ENCODE data around the gene GNG14. TPM values are rescaled to one million over a fixed set of nuclear protein-coding genes. Genes with fewer than 3 reads are reported as not detected.

Gene GNG14
- total and polyA plus RNA-seq, 2 donors (not counting 3 experiments of a cell fraction or from before 2014, with no cell fraction given): not detected

DNA sequence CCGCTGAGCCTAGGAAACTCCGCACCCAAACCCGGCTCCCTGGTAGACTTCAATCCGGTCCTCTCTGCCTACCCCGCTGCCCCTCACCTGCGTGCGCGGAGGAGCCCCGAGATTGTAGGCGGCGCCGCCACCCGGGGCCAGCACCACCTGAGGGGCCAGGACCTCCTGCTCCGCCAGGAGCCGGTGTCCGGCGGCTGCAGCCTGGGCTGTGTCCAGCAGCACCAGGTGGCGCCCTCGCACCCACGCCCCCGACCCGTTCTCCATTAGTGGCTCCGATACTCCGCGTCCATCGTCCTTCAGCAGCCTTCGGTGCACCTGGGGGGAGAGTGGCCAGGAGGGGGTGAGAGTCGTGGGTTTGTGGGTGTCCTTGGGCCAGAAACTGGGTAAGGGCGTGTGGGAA lies 39.7 kb upstream of the GNG14 start:
- no TSS peak for BruUV-seq (replicated peaks)
- no peaks in the 10 kb centered on the region for H3K36me3 ChIP-seq (ENCODE audit: control insufficient read depth in 2 of 2, extremely low read depth in 1 of 2, insufficient read depth in 2 of 2, low read length in 2 of 2)
- POLR2A ChIA-PET: no interaction called here

DNA sequence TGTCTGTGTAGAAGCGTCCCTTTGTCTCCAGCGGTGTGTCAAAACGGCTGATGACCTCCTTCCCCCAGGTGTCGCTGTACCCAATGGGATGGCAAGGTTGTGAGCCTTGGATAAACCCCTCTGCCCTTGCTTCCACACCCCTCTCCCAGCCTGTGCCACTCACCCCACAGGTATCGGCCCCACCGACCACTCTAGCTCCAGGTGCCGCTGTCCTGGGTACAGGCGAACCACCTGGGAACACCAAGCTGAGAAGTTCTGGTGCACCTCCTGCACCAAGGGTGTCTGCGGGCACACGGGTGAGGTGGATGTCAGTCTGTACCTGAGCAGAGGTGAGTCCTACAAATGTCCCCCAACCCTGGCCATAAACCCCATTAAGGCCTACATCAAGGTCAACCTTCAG lies 37.9 kb upstream of the GNG14 start:
- Histone ChIP-seq H3K4me1 (ENCODE audit: control insufficient read depth, extremely low read depth, insufficient read depth, low read length) (no peaks in the 10 kb centered on the region), H3K27ac (ENCODE audit: insufficient read depth, low read depth, low read length) (no peak overlapping the region), H3K36me3 (ENCODE audit: control insufficient read depth in 2 of 2, extremely low read depth in 1 of 2, insufficient read depth in 2 of 2, low read length in 2 of 2) (no peaks in the 10 kb centered on the region), H3K27me3 (ENCODE audit: control insufficient read depth in 2 of 2, insufficient read depth in 2 of 2, low read length in 2 of 2) (no peaks in the 10 kb centered on the region), H4K20me1 (replicated peaks; ENCODE audit: control insufficient read depth, extremely low read depth, insufficient read depth, low read length) (no peaks in the 10 kb centered on the region), H2AFZ (ENCODE audit: low read depth, low read length) (no peak overlapping the region), H3K4me2 (ENCODE audit: insufficient read depth, low read length) (no peak overlapping the region), H3K9me1 (replicated peaks; ENCODE audit: control insufficient read depth, extremely low read depth, insufficient read depth, low read length) (no peaks in the 10 kb centered on the region), H3K4me3 (replicated peaks in 1 of 3; ENCODE audit: insufficient read depth in 1 of 3, low read depth in 1 of 3, low read length in 3 of 3) (no peak overlapping the region), H3K9me3 (replicated peaks; ENCODE audit: control insufficient read depth, insufficient read depth, low read length) (no peaks in the 10 kb centered on the region), H3K79me2 (ENCODE audit: control insufficient read depth, insufficient read depth, low read length) (no peaks in the 10 kb centered on the region), H3K9ac (replicated peaks; ENCODE audit: extremely low read depth, insufficient read depth, low read length) (no peak overlapping the region)
- DNase-seq (ENCODE audit: low read depth, low spot score) (no peak), FAIRE-seq (no peak)
- POLR2A ChIA-PET: no interaction called here
- TF ChIP-seq MYC (IDR thresholded peaks at IDR 0.05; ENCODE audit: low read depth, low read length) (no peak), GATA2 (IDR thresholded peaks at IDR 0.05; ENCODE audit: insufficient read depth, insufficient read length, low read depth, low read length) (no peak), EZH2 (IDR thresholded peaks at IDR 0.05; ENCODE audit: borderline replicate concordance, low read depth, low read length, severe bottlenecking) (no peak), FOS (IDR thresholded peaks at IDR 0.05; ENCODE audit: borderline replicate concordance, insufficient read depth, low read length) (no peak), POLR2A (IDR thresholded peaks at IDR 0.05; ENCODE audit: low read depth, low read length) (no peak), JUN (IDR thresholded peaks at IDR 0.05; ENCODE audit: borderline replicate concordance, insufficient read depth, insufficient read length, low read depth) (no peak), POLR2AphosphoS5 (IDR thresholded peaks at IDR 0.05; ENCODE audit: insufficient read depth, low read depth, low read length) (no peak)
- TF ChIP-seq, protein P1, sequence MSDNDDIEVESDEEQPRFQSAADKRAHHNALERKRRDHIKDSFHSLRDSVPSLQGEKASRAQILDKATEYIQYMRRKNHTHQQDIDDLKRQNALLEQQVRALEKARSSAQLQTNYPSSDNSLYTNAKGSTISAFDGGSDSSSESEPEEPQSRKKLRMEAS (IDR thresholded peaks at IDR 0.05; ENCODE audit: insufficient read depth, insufficient read length): no peak
- TF ChIP-seq, protein P2, sequence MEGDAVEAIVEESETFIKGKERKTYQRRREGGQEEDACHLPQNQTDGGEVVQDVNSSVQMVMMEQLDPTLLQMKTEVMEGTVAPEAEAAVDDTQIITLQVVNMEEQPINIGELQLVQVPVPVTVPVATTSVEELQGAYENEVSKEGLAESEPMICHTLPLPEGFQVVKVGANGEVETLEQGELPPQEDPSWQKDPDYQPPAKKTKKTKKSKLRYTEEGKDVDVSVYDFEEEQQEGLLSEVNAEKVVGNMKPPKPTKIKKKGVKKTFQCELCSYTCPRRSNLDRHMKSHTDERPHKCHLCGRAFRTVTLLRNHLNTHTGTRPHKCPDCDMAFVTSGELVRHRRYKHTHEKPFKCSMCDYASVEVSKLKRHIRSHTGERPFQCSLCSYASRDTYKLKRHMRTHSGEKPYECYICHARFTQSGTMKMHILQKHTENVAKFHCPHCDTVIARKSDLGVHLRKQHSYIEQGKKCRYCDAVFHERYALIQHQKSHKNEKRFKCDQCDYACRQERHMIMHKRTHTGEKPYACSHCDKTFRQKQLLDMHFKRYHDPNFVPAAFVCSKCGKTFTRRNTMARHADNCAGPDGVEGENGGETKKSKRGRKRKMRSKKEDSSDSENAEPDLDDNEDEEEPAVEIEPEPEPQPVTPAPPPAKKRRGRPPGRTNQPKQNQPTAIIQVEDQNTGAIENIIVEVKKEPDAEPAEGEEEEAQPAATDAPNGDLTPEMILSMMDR (IDR thresholded peaks at IDR 0.05; ENCODE audit: extremely low read depth in 1 of 2, insufficient read depth in 1 of 2, low read depth in 1 of 2, low read length in 2 of 2): no peak
- intact Hi-C loops (cut with micrococcal nuclease): no loop called here
- no TSS peak for BruUV-seq (replicated peaks)
- dilution Hi-C loops (cut with MboI; ENCODE audit: extremely low pct_ligation_motif_present, low sequenced_read_pairs): no loop called here
- CTCF ChIA-PET: interaction anchor here (0.6 to 2.5 kb wide), 3 partner anchors 10 to 725 kb away, joined by 3 to 10 read pairs (median 7); partner anchors contain the start of genes MAN2B1, WDR83 and ZNF700

More for the DNA sequence above, 39.7 kb upstream of the GNG14 start:
- H2AFZ ChIP-seq (ENCODE audit: low read depth, low read length): peak overlapping the region; percentile 72
- no peak overlapping the region for H3K27ac ChIP-seq (ENCODE audit: insufficient read depth, low read depth, low read length)
- no peaks in the 10 kb centered on the region for H3K27me3 ChIP-seq (ENCODE audit: control insufficient read depth in 2 of 2, insufficient read depth in 2 of 2, low read length in 2 of 2)
- H3K4me1 ChIP-seq (ENCODE audit: control insufficient read depth, extremely low read depth, insufficient read depth, low read length): no peaks in the 10 kb centered on the region
- no peak overlapping the region for H3K4me3 ChIP-seq (replicated peaks in 1 of 3; ENCODE audit: insufficient read depth in 1 of 3, low read depth in 1 of 3, low read length in 3 of 3)
- H3K4me2 ChIP-seq (ENCODE audit: insufficient read depth, low read length): peak overlapping the region; percentile 30
- CTCF ChIA-PET: interaction anchor here (1.1 to 2.5 kb wide), 2 partner anchors 19 to 24 kb away, joined by 3 to 7 read pairs; partner anchors contain the start of genes MAN2B1 and WDR83
- DNase-seq (ENCODE audit: low read depth, low spot score) (no peak), FAIRE-seq (no peak)
- no peaks in the 10 kb centered on the region for H4K20me1 ChIP-seq (replicated peaks; ENCODE audit: control insufficient read depth, extremely low read depth, insufficient read depth, low read length)
- H3K9me3 ChIP-seq (replicated peaks; ENCODE audit: control insufficient read depth, insufficient read depth, low read length): no peaks in the 10 kb centered on the region
- no peaks in the 10 kb centered on the region for H3K9me1 ChIP-seq (replicated peaks; ENCODE audit: control insufficient read depth, extremely low read depth, insufficient read depth, low read length)
- H3K79me2 ChIP-seq (ENCODE audit: control insufficient read depth, insufficient read depth, low read length): no peaks in the 10 kb centered on the region
- TF ChIP-seq, protein P2 (IDR thresholded peaks at IDR 0.05; ENCODE audit: extremely low read depth in 1 of 2, insufficient read depth in 1 of 2, low read depth in 1 of 2, low read length in 2 of 2): peak; percentile 23 to 52
- TF ChIP-seq MYC (IDR thresholded peaks at IDR 0.05; ENCODE audit: low read depth, low read length): no peak
- no peak overlapping the region for H3K9ac ChIP-seq (replicated peaks; ENCODE audit: extremely low read depth, insufficient read depth, low read length)
- intact Hi-C loops (cut with micrococcal nuclease): no loop called here
- dilution Hi-C loops (cut with MboI; ENCODE audit: extremely low pct_ligation_motif_present, low sequenced_read_pairs): no loop called here

All from endothelial cell of umbilical vein (primary cell).